CD1c-positive myeloid dendritic cell (primary cell): ENCODE results near the gene UBAC1.

Source experiments
- DNase-seq: peaks from one replicate; pipeline ENCODE4 v3.0.0-alpha.2; 2016; ENCODE audit errors: extremely low spot score

Gene UBAC1, protein sequence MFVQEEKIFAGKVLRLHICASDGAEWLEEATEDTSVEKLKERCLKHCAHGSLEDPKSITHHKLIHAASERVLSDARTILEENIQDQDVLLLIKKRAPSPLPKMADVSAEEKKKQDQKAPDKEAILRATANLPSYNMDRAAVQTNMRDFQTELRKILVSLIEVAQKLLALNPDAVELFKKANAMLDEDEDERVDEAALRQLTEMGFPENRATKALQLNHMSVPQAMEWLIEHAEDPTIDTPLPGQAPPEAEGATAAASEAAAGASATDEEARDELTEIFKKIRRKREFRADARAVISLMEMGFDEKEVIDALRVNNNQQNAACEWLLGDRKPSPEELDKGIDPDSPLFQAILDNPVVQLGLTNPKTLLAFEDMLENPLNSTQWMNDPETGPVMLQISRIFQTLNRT

DNA sequence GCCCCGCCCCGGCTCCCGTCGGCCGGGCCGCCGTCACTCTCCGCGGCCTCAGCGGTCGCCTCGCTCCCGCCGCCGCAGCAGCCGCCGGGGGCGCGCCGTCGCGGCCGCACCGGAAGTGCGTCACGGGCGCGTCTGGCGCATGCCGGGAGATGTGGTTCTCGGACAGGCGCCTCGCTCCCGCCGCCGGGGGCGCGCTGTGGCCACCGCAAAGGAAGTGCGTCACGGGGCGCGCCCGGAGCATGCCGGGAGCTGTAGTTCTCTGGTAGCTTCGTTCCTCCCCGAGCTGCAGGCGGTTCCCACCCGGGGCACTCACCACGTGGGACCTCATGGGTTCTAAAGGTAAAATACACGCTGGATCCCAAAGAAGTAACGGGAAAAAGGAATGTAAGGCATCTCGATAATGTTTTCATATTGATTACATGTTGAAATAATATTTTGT, at the start of gene UBAC1:
Gene UBAC1, minus strand, starts transcription at position 97 of the 439 bp plus-strand sequence. CDS start 211 bp downstream, outside the sequence.
- peak; percentile 98 for DNase-seq

DNA sequence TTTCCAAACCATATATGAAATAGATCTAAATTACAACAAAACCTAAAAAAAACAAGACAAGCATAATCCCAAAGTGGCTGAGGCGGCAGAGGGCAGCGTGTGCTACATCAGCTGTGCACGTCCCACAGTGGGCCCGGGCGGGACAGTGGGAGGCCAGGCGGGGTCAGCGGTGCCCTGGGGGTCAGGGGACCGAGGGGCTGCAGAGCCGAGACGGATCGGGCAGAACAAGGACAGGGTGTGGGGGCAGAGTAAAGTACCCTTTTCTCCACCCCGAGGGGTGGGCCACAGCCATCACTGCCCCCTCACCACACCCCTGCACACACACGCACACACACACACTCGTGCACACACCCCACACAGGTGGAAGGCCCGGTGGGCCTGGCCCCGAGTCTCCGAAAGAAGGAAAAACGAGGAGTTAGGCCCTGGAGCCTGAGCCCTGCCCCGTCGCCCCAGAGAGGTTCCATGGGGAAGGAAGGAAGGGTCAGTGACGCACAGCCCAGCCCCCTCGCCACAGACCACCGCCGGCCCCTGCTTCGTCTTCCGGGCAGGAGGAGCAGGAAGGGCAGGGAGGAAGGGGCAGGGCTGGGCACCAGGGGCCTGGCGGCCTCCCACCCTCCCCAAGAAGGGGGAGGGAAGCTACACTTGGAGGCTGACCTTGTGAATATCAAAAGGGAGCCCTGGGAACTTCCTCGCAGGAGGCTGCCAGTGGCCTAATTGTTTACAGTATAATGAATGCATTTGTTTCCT, 49.6 kb upstream of the UBAC1 start:
- DNase-seq = no peak

DNA sequence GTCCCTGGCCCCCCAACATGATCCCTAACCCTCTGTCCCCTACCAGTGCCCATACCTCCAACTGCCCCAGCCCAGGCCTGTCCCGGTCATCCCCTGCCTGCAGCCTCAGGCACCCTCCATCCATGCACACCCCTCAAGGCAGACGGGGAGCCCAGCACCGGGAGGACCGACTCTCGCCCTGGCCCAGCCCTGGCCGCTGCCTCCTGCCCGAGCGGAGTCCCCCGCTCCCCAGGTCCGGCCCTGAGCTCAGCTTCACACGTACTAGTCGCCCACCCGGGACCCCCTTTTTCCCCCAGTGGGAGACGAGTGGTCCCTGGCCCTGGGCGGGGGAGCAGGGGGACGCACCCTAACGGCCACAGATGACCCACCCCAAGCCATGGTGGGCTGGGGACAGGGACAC, 49.0 kb upstream of the UBAC1 start:
- no peak for DNase-seq

DNA sequence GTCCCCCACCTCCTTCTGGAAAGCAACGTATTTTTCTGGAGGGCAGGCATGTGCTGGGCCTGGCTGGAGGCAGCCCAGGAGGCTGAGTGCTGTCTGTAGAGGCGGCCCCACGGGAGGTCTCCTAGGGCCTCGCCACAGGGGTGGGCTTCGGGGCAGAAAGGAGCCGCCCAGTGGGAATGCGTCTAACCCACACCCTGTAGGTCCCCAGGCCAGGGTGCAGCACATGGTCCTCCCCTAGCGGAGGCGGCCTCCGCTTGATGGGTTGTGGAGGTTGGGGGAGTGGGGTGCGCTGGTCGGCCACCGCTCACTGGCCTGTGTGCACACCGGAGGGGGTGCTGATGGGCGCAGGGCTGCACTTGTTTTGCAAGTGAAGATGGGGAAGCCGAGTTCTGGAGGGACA, 48.3 kb upstream of the UBAC1 start:
- DNase-seq = no peak

DNA sequence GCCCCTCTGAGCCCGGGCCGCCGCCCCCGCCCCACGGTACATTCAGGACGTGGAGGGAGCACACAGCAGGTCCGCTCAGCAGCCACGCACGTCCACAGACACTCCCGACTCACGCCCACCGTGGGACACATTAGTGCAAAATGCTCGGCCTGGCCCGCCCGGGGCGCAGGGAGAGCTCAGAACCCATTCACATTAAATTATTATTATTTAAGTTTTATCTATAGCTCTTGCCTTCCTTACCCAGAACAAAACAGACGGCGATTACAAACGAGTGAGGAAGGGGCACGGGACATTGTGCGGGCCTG, 47.5 kb upstream of the UBAC1 start:
- DNase-seq = no peak

DNA sequence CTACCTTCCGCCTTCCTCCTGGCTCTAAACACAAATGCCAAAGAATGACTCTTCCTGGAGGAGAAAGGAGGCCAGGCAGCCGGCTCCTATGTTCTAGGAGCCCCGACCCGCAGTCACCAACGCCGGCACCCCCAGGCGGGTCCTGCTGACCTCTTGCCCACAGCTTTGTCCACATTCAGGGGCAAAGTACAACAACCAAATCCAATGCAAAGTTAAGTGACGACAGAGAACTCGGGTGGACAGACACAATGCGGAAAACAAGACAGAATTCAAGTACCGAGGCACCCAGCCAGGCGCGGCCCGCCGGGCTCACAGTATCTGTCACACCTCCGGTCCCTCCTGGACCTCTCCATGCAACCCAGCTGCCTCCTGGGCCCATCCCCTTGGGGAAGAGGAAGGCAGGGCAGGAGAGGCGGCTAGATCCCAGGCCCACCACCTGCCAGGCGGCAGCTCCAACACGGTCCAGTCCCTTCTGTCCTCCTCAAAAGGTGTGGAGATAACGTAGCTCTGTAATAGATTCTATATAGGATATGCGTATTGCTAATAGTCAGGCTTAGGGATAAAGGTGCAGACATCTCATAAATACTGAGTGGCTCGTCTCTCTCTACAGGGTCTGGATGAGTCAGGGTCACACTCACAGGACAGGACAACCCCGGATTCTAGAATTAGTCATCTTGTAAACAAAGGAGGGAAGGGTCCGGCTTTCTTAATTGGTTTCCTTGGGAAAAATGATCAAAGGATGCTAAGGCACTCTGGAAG, 46.9 kb upstream of the UBAC1 start:
- DNase-seq = no peak

DNA sequence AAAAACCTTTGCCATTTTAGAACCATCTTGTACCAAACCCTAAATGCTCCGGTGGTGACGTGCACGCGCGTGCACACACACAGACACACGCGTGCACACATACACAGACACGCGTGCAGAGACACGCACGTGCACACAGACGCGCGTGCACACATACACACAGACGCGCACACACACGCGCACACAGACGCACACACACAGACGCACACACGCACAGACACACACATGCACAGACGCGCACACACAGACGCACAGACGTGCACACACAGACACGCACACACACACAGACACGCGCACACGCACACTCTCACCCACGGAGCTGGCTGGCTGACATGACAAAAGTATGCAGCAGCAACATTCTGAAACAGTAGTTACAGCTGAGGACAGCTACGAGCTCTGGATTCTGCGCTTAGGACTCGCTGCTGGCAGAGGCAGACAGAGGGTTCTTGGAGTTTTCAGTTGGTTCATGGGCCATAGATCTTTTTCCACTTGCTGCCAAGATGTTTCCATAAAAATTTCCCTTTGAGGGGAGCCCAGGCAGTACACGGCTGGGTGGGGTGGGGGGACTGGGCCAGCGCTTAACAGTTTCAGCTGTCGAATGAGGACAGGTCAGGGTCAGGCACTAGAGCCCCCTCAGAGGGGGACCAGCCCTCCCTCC, 46.2 kb upstream of the UBAC1 start:
- no peak for DNase-seq

DNA sequence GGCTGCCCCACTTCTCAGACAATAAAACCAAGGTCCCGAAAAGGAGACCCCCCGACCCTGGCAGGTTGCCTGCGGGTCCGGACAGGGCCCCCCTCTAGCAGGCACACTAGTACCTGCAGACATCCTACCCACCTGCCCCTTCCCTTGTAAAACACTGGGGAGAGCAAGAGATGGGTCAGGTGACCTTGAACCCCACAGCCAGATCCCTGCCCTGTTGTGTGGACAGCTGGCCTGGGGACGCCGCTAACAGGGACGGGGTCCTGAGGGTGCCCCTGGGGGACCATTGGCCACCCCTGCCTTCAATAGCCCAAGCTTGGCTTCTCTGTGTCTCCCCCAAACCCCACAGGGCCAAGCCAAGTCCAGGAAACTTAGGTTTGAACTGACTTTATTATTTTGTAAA, 45.0 kb upstream of the UBAC1 start:
- no peak for DNase-seq

DNA sequence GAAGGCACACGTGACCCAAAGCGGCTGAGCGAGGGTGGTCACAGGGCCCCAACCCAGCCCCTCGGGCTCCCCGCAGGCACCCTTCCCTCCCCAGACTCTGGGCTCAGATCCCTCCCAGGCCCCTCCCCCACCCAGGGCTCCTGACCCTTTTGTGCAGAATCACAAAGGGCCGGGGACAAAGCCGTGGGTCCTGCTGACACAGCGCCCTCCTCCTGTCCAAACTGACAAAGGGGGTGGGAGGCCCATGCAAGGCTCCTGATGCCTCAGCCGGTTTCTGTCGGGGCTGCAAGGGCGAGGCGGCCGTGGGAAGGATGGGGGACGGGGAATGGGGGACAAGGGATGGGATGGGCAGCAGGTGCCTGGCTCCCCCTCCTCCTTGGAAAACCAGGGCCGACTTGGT, 43.5 kb upstream of the UBAC1 start:
- DNase-seq = no peak

DNA sequence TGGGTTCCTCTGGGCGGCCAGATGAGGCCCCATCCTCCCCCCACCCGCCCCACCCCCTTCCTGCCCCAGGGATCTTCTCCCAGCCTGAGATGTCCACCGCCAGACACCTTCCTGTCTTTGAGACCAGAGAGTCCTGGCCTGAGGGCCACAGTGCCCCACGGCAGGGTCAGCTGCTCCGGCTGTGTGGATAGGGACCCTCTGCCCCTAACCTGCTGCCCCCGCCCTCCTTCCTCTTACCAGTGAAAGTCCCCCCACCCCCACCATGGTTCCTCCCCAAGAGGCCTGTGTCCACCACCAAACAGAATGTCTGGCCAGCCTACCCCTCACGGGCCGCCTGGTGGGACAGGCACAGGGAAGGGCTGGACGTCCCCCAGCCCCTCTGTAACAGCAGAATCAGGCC, 43.0 kb upstream of the UBAC1 start:
- no peak for DNase-seq

DNA sequence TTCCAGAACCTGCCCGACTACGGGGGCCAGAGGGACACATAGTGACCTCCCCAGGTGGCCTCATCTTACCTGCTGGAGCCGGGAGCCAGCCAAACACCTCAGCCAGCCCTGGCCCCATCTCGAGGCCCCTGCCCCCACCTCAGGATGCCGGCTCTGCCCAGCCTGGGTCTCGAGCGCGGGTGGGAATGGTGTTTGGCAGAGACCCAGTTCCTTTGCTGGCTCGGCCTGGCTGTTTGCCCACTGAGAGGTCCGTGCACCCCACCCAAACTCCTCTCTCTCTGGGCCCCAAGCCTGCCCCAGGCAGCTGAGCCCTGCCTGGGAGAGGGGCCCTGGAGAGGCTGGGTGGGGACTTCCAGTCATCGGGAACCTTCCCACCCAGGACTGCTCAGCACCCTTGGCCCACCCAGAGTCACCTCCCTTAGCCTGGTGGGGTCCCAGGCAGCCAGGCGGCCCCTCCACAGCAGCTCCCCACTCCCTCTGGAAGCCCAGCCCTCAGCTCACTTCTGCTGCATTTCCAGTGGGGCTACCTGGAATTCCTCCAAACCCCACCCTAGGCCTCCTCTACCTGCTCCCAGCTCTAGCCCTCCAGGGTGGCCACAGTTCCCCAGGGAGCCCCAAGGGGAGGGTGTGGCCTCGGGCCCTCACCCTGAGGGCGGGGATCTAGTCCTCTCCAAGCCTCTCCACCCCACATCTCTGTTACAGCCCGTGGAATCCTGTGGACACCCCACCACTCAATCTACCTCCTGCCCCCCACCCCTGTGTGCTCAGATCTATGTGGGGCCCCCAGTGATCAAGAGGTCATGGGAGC, 42.4 kb upstream of the UBAC1 start:
- DNase-seq = no peak

DNA sequence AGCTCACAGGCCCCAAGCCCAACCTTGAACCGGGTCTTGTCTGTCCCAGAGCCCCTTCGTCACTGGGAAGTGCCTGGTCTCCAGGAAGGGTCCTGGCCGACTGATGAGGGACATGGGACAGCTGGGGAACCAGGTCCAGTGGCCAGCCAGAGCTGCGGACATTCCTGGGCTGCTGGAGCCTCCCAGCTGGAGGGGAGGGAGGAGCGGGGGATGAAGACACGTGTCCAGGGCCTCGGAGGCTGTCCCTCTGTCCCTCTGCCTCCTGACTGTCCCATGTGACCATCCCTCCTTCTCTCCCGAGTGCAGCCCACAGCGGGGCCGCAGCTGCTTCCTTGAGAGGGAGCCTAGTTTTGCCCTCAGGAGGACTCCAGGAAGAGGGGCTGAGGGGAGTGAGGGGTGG, 41.7 kb upstream of the UBAC1 start:
- DNase-seq = no peak

DNA sequence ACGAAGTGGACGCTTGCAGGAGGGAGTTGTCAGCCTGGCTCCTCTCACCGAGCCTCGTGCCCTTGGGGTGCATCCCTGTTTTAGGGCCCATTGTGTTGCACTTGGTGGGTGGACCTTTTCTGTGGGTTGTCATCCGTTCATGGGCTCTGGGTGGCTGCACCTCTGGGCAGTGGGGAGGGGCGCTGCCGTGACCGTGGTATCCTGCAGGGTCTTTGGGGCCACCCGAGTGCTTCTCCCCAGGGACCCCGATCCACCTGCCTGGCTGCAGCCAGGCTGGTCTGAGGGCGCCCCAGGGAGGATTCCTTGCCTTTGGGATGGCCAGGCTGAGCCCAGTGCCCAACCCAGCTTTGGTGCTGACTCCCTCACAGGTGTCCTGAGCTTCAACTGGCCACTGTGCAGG, 41.0 kb upstream of the UBAC1 start:
- DNase-seq = no peak

DNA sequence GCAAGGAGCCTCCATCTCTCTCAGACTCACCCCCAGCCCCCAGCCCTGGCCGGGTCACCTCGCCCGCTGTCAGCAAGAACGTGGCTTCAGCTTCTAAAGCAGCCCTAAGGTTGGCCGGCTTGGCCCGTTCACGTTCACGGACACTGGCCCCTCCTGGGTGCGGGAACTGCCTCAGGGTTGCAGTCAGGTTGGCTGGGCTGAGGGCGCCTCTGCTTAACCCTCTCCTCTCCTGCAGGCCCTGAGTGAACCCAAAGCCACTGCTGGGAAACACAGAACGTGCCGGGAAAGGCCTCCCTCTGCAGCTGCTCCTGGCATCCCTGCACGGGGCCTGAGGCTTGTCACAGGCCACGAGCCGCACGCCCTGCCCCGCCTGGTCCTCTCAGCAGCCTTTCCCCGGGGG, 40.1 kb upstream of the UBAC1 start:
- no peak for DNase-seq

DNA sequence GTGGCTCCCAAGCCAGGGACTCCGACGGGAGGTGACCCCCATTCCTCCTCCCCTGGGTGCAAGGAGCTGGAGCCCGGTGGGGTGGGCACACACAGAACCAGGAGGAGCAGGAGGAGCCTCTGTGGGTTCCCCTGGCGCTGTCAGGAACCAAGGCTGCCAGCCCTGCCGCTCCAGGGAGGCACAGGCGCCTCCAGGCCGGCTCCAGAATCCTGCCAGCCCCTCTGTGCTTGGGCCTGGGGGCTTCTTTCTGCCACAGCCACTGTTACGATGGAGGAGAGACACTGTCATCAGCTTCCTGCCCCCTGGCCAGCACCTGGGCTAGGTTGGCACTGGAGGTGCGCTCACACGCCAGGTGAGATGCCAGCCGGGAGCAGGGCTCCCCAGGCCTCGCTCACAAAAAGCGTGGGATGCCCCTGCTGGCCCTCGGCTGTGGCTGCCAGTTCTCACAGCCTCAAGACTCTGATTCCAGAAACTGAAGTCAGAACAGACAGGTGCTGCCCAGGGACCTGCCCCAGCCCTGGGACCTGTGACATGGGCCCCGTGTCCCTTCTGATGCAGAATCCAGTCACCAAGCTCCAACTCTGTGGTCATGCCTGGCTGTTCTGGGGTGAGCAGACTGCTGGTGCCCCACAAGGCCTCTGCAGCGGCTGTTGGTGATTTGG, 37.4 kb upstream of the UBAC1 start:
- no peak for DNase-seq

DNA sequence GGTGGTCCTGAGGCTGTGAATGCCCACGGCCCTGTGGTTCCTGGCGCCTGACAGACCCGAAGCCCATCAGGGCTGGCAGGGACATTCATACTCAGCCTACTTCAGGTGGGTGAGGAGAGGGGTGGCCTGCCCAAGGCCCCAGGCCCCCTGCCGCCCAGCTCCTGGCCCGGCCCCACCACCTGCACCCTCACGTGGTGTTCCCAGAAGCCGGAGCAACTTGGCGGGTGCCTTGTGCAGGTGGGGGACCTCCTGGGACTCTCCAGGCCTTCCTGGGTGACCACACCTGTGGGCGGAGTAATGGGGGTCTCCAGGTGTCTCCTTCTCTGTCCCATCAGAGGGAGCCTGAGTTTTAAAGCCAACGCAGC, 36.8 kb upstream of the UBAC1 start:
- DNase-seq = no peak

DNA sequence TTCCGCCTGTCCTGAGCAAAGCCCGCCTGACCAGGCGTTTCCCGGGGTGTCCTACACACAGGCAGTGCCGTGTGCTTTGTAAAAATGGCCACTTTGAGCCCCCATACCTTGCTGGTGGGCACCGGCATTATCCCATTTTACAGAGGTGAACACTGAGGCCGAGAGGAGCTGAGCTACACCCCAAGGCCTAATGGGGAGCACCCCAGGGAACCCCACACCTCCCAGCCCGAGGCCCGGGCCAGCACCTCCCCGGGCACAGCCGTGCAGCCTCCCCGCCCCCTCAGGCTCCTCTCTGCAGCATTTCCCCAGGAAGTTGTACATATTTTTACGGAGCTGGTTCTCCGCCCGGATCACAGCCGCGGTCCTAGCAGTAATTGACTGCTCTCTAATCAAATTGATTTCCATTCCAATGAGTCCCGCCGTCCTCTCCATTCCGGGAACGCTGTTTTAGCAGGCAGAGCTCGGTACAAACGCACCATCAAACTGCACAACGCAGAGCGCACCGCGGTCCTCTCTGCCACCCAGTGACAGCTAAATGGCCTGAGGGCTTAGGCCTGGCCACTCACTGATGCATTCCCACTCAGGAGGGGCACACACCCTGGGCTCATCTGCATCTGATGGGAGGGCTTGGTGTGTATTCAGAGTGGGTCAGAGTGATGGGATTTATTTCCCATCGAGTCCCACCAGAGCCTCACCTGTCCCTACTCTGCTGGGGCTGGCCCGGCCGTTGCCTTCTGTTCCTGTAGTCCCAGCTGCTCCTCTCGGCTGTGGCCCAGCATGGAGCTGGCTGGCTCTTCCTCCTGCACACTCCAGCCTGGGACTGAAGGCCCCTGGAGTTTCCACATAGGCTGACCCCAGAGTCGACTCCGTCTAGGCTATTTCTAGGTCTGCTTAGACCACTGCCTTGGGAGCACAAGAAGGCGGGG, 36.2 kb upstream of the UBAC1 start:
- no peak for DNase-seq

DNA sequence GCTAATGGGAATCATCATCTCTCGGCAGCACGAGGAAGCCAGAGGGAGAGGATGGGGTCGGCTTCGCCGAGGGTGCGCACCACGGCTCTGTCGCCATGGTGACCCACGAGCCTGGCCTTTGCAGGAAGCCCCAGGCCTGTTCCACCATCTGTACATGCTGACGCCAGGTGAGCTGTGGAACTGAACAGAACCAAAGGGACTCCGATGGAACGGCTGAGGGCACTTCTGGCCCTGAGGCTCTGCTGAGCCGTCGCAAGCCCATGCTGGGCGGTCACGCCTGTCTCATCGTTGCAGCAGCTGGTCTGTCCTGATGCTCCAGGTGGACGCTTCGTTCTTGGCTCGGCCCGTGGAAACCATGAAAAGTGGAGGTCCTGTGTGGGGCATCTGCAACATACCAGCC, 34.6 kb upstream of the UBAC1 start:
- DNase-seq = no peak

DNA sequence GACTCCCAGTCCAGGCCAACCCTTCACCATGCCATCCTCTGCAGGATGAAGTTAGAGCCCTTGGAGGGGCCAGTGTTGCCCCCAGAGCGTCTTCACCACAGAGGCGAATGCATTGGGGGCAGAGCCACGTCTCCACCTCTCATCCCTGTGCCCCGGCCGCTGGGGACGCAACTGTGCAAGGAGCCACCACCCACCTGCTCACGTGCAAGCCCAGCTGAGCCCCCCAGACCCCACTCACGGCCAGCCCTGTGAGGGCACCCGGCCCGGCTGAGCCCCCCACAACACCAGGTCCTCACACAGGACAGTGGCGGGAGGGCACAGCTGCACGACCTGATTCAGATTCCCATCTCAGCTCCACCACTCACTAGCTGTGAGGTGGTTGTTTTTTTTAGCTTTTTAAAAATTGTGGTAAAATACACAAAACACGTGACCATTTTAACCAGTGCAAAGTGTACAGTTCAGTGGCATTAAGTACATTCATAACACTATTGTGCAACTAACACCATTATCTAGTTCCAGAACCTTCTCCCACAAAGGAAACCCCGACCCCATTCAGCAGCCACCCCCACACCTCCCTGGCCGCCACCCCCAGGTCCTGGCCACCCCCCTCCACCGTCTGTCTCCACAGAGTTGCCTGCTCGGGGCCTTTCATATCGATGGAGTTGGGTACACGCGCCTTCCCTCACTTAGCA, 33.5 kb upstream of the UBAC1 start:
- DNase-seq = no peak
